Posterior vena cava (tissue), 2 donors: Measurements from ENCODE around the gene KAT6B. TPM values are rescaled to one million over a fixed set of nuclear protein-coding genes. Genes with fewer than 3 reads are reported as not detected.
"Not testable (repeated sequence)": the region's sequence is repeated elsewhere in the genome, so short reads cannot be mapped to it uniquely, and the experiment has no call there.

Experiments
- DNase-seq: peaks from one replicate; pipeline ENCODE4 v3.0.0-alpha.2; 2020; ENCODE audit warnings: low spot score
- intact Hi-C, 2 donors: fragments of 100-400 bp; cut with DNase I; formaldehyde crosslinking; loops; one replicate each; pipeline versions ENCODE4 v1.14.1 to v1.14.2; 2022 to 2023
- total RNA-seq, 2 donors: library from RNA; stranded (reverse); fragmentation: NEBNext Ultra II Directional; extraction: Animal tissue kit (Norgen Biotek cat#: 25700); gene quantifications; one replicate each; pipeline ENCODE4 v1.2.1, GENCODE V29; 2021
- donor health status: DM: yes; HTN: yes; CAD: no.
- donor health status: DM: yes; HTN: yes; CAD: no.

KAT6B gene
- total RNA-seq, 2 donors from 2014 or later, result 34.7 to 35.0 TPM

DNA sequence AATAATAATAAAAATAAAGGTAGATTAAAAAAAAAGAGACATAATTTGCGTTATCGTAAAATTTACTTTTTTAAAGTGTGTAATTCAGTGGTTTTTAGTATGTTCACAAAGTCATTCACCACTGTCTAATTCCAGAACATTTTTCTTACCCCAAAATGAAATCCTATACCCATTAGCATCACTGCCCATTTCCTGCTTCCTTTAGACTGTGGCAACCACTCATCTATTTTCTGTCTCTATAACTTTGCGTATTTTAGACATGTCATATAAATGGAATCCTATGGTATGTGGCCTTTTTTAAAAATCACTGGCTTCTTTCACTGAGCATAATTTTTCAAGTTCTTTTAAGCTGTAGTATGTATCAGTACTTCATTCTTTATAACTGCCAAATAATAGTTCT lies 53.6 kb downstream of the KAT6B start:
- intact Hi-C loops, result no loop called here
- DNase-seq, result no peak

GRCh38 chr10:74881253-74881884 lies 55.0 kb downstream of the KAT6B start:
- intact Hi-C loops, result no loop called here
- DNase-seq, result no peak

GRCh38 chr10:74882427-74882826 lies 56.0 kb downstream of the KAT6B start:
- intact Hi-C loops, result no loop called here
- no peak for DNase-seq

DNA sequence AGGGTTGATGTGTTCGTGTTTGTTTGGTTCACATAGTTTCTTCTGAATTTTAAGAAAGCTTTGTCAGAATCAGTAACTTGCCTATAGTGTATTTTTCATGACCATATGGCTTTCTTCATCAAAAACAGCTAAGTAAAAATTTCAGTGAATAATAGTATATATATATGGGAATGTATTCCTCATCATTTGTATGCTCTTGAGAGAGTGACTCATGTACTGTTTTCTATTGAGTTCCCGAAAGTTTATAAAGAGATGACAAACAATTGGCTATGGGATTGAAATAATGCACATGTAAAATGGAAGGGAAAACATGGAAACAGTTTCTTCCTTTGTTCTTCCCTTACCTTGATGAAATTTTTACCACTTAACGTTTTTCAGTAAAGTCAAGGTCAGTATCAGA lies 56.4 kb downstream of the KAT6B start:
- no peak for DNase-seq
- intact Hi-C loops, result no loop called here

- DNase-seq, result no peak
- intact Hi-C loops, result no loop called here
Observed at GRCh38 chr10:74883428-74883827, 57.0 kb downstream of the KAT6B start.

- DNase-seq, result no peak
- intact Hi-C loops, result no loop called here
Observed at GRCh38 chr10:74887614-74888284, 61.3 kb downstream of the KAT6B start.

DNA sequence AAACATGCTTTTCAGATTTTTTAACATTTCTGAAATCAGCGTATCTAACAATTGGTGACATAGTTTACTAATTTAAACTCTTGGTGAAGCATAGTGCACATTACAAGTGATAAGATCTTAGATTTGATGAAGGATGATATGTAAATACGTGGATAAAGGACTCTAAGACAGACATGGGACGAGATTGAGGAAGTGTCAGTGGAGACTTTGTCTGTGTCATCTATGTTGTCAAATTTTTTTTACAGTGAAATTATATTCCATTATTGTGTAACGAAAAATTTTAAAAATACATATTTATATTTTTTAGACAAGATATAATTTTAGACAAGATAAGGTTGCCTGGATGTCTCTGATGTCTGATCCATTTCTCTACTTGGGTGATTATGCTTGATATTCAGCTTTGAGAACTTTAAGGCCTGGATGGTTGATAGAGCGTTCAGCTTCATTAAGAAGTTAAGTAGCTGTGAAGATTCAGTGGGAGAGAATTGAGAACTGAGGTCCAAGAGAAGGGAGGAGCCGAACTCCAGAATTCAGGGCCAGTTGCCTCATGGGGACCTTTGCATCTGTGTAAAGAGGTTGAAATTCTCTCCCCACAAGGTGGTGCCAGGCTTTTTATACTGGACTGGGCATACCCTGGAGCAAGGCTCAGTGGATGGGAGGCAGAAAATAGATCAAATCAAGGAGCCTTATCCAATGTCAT lies 62.7 kb downstream of the KAT6B start:
- intact Hi-C loops, result no loop called here
- no peak for DNase-seq

DNA sequence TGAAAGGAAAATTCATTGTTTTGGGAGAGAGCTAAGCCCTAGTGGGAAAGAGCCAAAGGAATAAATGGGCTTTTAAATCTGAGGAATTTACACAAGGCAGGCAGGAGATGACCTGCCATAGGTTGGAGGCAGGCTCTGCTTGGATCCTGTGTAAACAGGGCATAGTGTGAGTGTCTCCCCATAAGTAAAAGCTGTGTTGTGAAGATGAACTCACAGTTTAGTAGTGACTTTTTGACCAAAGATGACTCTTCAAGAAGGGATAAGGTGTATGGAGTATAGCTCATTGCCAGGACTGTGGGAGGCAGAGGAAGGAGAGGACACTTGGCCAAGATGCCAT lies 63.2 kb downstream of the KAT6B start:
- intact Hi-C loops, result no loop called here
- no peak for DNase-seq

GRCh38 chr10:74890460-74890859 lies 64.1 kb downstream of the KAT6B start:
- intact Hi-C loops, result loop anchor here in 1 of 2 donors (2.0 kb wide), 1 partner anchor 58 kb away; no protein-coding TSS in a partner anchor
- no peak for DNase-seq

GRCh38 chr10:74891053-74891452 lies 64.7 kb downstream of the KAT6B start:
- intact Hi-C loops, result loop anchor here in 1 of 2 donors (2.0 kb wide), 1 partner anchor 58 kb away; no protein-coding TSS in a partner anchor
- no peak for DNase-seq

DNA sequence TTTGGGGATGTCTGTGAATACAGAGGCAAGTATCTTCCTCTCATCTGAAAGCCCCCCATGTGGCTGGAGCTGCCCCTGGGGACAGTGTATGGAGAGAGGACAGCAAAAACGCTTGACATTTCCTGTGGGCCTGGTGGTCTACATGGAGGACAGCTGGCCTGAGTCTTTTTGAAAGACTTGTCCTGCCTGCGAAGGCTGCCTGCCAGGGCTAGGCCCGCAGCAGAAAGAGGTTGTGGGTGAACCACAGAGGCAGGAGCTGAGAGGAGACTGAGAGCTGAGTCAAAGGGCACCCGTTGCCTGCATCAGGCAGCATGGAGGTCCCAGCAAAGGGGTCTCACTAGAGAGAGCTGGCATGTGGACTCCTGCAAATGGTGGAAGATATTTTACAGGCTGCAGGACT lies 66.4 kb downstream of the KAT6B start:
- DNase-seq, result no peak
- intact Hi-C loops, result no loop called here

GRCh38 chr10:74893329-74893728 lies 66.9 kb downstream of the KAT6B start:
- DNase-seq, intact Hi-C loops: not testable (repeated sequence)

DNA sequence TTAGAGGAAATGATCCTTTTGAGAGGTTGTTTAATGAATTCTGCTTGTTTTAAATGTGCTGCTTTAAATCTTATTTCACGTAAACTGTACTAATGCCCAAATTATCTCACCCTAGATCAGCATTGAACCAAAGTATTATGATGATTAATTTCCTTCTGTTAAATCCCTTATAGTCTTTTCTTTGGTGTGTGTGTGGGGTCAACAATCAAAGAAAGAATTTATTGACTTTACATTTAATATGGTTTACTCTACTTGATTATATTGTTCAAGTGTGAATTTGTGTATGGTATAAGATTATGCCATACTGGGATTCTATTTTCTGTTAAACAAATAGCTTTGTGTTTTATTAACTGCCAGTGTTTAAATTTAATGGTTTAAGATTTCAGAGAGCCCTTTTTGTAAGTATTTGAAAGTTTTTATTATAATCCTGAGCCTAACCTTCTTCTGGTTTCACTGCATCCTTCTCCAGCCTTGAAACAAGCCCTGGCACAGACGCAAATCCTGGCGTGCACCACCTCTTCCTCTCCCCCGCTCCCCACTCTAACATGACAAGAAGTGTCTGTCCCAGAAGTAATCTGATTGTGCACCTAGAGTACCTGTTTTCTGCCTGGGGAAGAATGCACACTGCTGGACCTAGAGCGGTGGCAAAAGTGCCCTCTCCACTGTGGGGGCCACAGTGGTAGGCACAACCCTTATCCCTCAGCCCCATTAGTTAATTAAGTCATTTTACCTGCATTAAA lies 70.6 kb downstream of the KAT6B start:
- no peak for DNase-seq
- intact Hi-C loops, result no loop called here

- intact Hi-C loops, result no loop called here
- no peak for DNase-seq
Observed at GRCh38 chr10:74898201-74898976, 72.0 kb downstream of the KAT6B start.

GRCh38 chr10:74900297-74900696 lies 73.9 kb downstream of the KAT6B start:
- no peak for DNase-seq
- intact Hi-C loops, result no loop called here

DNA sequence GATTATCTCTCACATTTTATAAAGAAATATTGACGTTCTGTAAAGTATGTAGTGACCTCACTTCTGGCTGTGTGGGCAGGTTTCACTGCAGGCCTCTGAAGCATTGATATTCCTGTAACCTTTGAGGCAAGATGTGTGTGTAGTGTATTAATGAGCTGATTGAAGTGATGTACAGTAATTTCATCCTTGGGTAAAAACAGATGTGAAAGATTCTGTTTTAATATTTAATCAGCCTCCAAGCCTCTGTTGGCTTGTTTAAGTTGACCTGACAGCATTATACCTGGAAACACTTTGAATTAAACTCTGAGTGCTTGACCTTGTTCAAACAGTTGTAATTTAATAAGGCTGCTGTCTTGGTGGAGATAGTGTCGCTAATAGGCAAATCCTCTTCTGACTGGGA lies 74.9 kb downstream of the KAT6B start:
- DNase-seq, result no peak
- intact Hi-C loops, result no loop called here

DNA sequence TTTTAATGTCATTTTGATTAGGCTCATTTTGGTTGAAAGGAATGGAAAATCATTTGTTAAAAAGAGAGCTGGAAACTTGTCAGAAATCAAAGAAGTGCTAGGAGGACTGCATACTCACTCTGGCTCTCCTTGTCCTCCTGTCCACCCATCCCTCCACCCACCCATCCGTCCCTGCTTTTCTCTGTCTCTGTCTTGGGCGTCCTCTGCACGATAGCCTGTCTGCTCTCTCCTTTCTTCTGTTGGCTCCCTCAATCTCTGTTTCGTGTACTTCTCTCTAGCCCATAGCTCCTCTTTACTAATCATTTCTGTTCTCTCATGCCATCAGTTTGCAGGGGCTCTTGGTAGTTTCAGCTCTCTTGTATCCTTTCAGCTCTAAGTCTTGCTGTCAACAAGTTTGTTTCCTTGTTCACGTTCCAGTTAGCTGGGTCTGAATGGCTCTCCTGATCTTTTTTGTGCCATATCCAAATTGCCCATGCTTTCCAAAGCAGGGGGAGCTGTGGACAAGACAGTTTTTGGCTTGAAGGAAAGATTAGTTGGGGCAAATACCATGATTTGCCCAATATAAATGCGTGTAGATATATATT lies 75.6 kb downstream of the KAT6B start:
- intact Hi-C loops, result no loop called here
- no peak for DNase-seq

GRCh38 chr10:74903491-74903890 lies 77.1 kb downstream of the KAT6B start:
- intact Hi-C loops, result no loop called here
- DNase-seq, result no peak

DNA sequence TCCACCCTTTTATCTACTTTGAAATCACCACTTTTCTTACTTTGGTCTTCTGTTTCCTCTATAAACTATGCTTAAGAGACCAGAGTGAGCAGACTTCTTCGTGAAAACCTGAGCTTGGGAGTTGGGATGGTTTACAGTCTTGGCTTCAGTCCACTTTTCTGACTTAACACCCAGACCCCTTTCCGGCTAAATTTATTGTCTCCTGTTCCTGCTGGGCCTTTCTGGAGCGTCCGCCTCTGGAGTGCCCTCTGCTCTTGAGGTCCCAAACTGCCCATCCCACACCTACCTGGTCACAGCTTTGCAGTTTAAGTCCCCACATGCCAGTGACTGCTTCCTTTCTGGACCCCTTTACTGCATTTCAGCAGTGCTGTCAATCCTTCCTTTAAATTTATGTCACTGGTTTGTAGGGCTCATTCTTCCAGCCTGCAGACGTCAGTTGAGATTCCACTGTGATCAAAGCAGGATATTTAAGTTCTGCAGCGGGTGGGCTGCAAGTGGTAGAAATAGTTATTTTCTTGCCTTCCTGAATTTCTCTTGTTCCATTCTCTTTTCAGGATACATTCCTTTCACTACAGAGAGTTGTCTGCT lies 80.3 kb downstream of the KAT6B start:
- no peak for DNase-seq
- intact Hi-C loops, result no loop called here
